Activated CD4-positive, alpha-beta T cell treated with anti-CD3 and anti-CD28 coated beads, Interleukin-2, amount 50 U/mL, for 1 hour (primary cell): ENCODE data around the gene HEPHL1.
"Not testable (repeated sequence)": the region's sequence is repeated elsewhere in the genome, so short reads cannot be mapped to it uniquely, and the experiment has no call there.

Experiments
- DNase-seq: peaks from one replicate; pipeline ENCODE4 v3.0.0-alpha.2; 2020

HEPHL1 gene

GRCh38 chr11:94151903-94152677, 130.9 kb downstream of the HEPHL1 start:
- no peak for DNase-seq

GRCh38 chr11:94152678-94153065, 131.5 kb downstream of the HEPHL1 start:
- DNase-seq = no peak

- no peak for DNase-seq
Measured at GRCh38 chr11:94153320-94153719, 132.2 kb downstream of the HEPHL1 start.

DNA sequence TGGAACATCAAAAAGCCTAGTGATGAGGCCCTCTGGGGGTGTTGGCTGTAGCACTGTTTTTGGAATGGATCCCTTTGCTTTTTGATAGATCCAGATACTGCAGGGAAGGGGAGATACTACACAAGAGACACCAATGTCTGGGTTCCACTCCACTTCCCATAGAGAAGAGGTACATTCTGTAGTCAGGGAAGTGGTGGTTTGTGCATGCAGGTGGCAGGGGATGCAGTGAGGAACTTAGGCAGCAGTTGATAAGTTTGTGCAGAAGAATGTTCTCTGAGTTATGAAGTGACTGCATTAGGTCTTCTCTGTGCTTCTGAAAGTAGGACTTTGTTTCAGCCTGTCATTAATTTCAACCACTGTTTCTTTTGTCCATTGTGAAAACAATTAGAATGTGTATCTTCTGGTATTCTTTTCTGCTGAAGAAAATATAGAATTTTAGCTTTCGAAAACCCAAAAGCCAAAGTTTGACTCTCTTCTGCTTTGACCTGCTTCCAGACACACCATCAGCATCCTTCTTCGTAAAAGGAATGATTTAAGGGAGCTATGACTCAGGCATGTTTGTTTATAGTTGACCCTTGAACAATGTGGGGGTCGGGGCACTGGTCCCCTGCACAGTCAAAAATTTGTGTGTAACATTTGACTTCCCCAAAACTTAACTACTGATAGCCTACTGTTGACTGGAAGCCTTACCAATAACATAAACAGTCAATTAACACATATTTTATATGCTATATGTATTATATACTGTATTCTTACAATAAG, 133.1 kb downstream of the HEPHL1 start:
- DNase-seq = no peak

DNA sequence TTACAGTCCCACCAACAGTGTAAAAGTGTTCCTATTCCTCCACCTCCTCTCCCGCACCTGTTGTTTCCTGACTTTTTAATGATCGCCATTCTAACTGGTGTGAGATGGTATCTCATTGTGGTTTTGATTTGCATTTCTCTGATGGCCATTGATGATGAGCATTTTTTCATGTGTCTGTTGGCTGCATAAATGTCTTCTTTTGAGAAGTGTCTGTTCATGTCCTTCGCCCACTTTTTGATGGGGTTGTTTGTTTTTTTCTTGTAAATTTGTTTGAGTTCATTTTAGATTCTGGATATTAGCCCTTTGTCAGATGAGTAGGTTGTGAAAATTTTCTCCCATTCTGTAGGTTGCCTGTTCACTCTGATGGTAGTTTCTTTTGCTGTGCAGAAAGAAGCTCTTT, 136.2 kb downstream of the HEPHL1 start:
- not testable (repeated sequence) for DNase-seq
